SU-DHL-6 (cell line): ENCODE results near the gene MAP3K20.

Experiments
- H2AFZ ChIP-seq: fragments of 200-600 bp; sonication (generic); 2 replicates; pipeline ENCODE4 v1.6.1; 2014; ENCODE audit warnings: low read depth, mild to moderate bottlenecking, moderate library complexity, mixed read lengths, antibody characterized with exemption, low read length; ENCODE audit not compliant: severe bottlenecking
- H3F3A ChIP-seq: fragments of 200-600 bp; shearing (Covaris generic); 2 replicates; pipeline ENCODE4 v1.6.0; 2016; ENCODE audit warnings: antibody characterized with exemption, mild to moderate bottlenecking; ENCODE audit not compliant: insufficient read depth
- H3K27ac ChIP-seq: fragments of 200-600 bp; sonication (generic); 2 replicates; pipeline ENCODE4 v1.5.1; 2016; ENCODE audit warnings: low read depth, mild to moderate bottlenecking, low read length, moderate library complexity, mixed read lengths
- H3K27me3 ChIP-seq: fragments of 200-600 bp; sonication (generic), shearing (Covaris generic); 2 replicates; pipeline ENCODE4 v1.6.0; 2014; ENCODE audit warnings: mild to moderate bottlenecking, low read length
- H3K36me3 ChIP-seq: fragments of 200-600 bp; sonication (generic); 2 replicates; pipeline ENCODE4 v1.6.1; 2014; ENCODE audit warnings: mild to moderate bottlenecking, low read length, mixed read lengths
- H3K4me2 ChIP-seq: fragments of 300-600, 200-600 bp; shearing (Covaris generic), sonication (generic); 2 replicates; pipeline ENCODE4 v1.6.0; 2014; ENCODE audit warnings: low read length, low read depth, mild to moderate bottlenecking; ENCODE audit not compliant: poor library complexity, severe bottlenecking
- H3K4me3 ChIP-seq: fragments of 200-600 bp; sonication (generic); 2 replicates; pipeline ENCODE4 v1.5.1; 2014; ENCODE audit warnings: antibody characterized with exemption, low read length, mild to moderate bottlenecking, mixed read lengths; ENCODE audit not compliant: insufficient read depth, poor library complexity, severe bottlenecking
- H3K79me2 ChIP-seq: fragments of 200-600 bp; sonication (generic); 2 replicates; pipeline ENCODE4 v1.6.1; 2014; ENCODE audit warnings: mild to moderate bottlenecking, low read length, moderate library complexity; ENCODE audit not compliant: insufficient read depth
- H3K9ac ChIP-seq: fragments of 200-600 bp; sonication (generic); 2 replicates; pipeline ENCODE4 v1.7.0; 2014; ENCODE audit warnings: mild to moderate bottlenecking, low read length
- H3K9me2 ChIP-seq: fragments of 200-600 bp; sonication (generic); replicated peaks from 2 replicates; pipeline ENCODE4 v1.6.1; 2014; ENCODE audit warnings: low read length; ENCODE audit not compliant: insufficient read depth
- H3K9me3 ChIP-seq: fragments of 200-600 bp; sonication (generic); 2 replicates; pipeline ENCODE4 v1.6.1; 2014; ENCODE audit warnings: low read length, mixed read lengths; ENCODE audit not compliant: insufficient read depth
- H4K20me1 ChIP-seq: fragments of 200-600 bp; sonication (generic); 2 replicates; pipeline ENCODE4 v1.6.1; 2014; ENCODE audit warnings: low read depth, mild to moderate bottlenecking, antibody characterized with exemption, low read length, moderate library complexity, mixed read lengths
- CTCF ChIP-seq: fragments of 200-600 bp; sonication (generic); IDR thresholded peaks from one replicate; pipeline ENCODE4 v1.5.1; 2017; ENCODE audit warnings: antibody characterized with exemption, mild to moderate bottlenecking, low read length, moderate library complexity; ENCODE audit not compliant: insufficient read depth, poor library complexity, severe bottlenecking
- EZH2phosphoT487 ChIP-seq: fragments of 200-600 bp; sonication (generic), shearing (Covaris generic); conservative IDR thresholded peaks from 2 replicates; pipeline ENCODE4 v1.6.1; 2018; ENCODE audit warnings: mild to moderate bottlenecking, antibody characterized with exemption, low read length, moderate library complexity, mixed read lengths

MAP3K20 gene

GRCh38 chr2:173050684-173051083, 25.0 kb upstream of the MAP3K20 start:
- no peak overlapping the region for H3K4me2 ChIP-seq
- TF ChIP-seq CTCF (no peak), EZH2phosphoT487 (no peak)
- no peaks in the 10 kb centered on the region for H3K9me3 ChIP-seq
- H3K27me3 ChIP-seq = no peaks in the 10 kb centered on the region
- H2AFZ ChIP-seq = no peak overlapping the region
- no peak overlapping the region for H3K9ac ChIP-seq
- no peaks in the 10 kb centered on the region for H3F3A ChIP-seq
- H3K36me3 ChIP-seq = no peaks in the 10 kb centered on the region
- H4K20me1 ChIP-seq = no peaks in the 10 kb centered on the region
- H3K27ac ChIP-seq = no peak overlapping the region
- H3K9me2 ChIP-seq = no peaks in the 10 kb centered on the region; the same call in 1 of the 2 replicates
- no peak overlapping the region for H3K4me3 ChIP-seq
- no peaks in the 10 kb centered on the region for H3K79me2 ChIP-seq

GRCh38 chr2:173051463-173052215, 24.0 kb upstream of the MAP3K20 start:
- H3K27ac ChIP-seq = no peak overlapping the region
- no peak overlapping the region for H3K4me3 ChIP-seq
- no peaks in the 10 kb centered on the region for H3K79me2 ChIP-seq
- no peaks in the 10 kb centered on the region for H3K27me3 ChIP-seq
- no peaks in the 10 kb centered on the region; the same call in 1 of the 2 replicates for H3K9me2 ChIP-seq
- no peak overlapping the region for H3K9ac ChIP-seq
- H3F3A ChIP-seq = no peaks in the 10 kb centered on the region
- no peaks in the 10 kb centered on the region for H3K36me3 ChIP-seq
- TF ChIP-seq CTCF = no peak
- TF ChIP-seq EZH2phosphoT487 = no peak
- H3K4me2 ChIP-seq = no peak overlapping the region
- no peak overlapping the region for H2AFZ ChIP-seq
- no peaks in the 10 kb centered on the region for H3K9me3 ChIP-seq
- H4K20me1 ChIP-seq = no peaks in the 10 kb centered on the region

GRCh38 chr2:173053043-173053699, 22.5 kb upstream of the MAP3K20 start:
- H3K27ac ChIP-seq = no peak overlapping the region
- H3F3A ChIP-seq = no peaks in the 10 kb centered on the region
- no peaks in the 10 kb centered on the region; the same call in 1 of the 2 replicates for H3K9me2 ChIP-seq
- H3K9me3 ChIP-seq = no peaks in the 10 kb centered on the region
- no peaks in the 10 kb centered on the region for H3K27me3 ChIP-seq
- H3K9ac ChIP-seq = no peak overlapping the region
- no peaks in the 10 kb centered on the region for H4K20me1 ChIP-seq
- H2AFZ ChIP-seq = no peak overlapping the region
- H3K36me3 ChIP-seq = no peaks in the 10 kb centered on the region
- no peak overlapping the region for H3K4me2 ChIP-seq
- no peak for TF ChIP-seq EZH2phosphoT487
- no peak for TF ChIP-seq CTCF
- no peaks in the 10 kb centered on the region for H3K79me2 ChIP-seq
- no peak overlapping the region for H3K4me3 ChIP-seq
